HG03457 (cell line): ENCODE results near the gene SERPINA9.

ENCODE experiments used
- ATAC-seq: cut with Tn5 transposase; IDR thresholded peaks from one replicate; pipeline ENCODE4 v1.9.1; 2021; ENCODE audit warnings: moderate number of reproducible peaks; ENCODE audit not compliant: unreplicated experiment

Gene SERPINA9

GRCh38 chr14:94464290-94464689 is 11.7 kb downstream of the SERPINA9 start:
- no peak for ATAC-seq

GRCh38 chr14:94462763-94463572 is 13.0 kb downstream of the SERPINA9 start:
- ATAC-seq: no peak

GRCh38 chr14:94462219-94462551 is 13.8 kb downstream of the SERPINA9 start:
- no peak for ATAC-seq

GRCh38 chr14:94461526-94462218 is 14.3 kb downstream of the SERPINA9 start:
- ATAC-seq: no peak

GRCh38 chr14:94460631-94461416 is 15.2 kb downstream of the SERPINA9 start:
- no peak for ATAC-seq

- ATAC-seq: no peak
Measured at GRCh38 chr14:94458558-94459205, 17.3 kb downstream of the SERPINA9 start.

- no peak for ATAC-seq
Measured at GRCh38 chr14:94458096-94458495, 17.9 kb downstream of the SERPINA9 start.

- no peak for ATAC-seq
Measured at GRCh38 chr14:94455928-94456327, 20.1 kb downstream of the SERPINA9 start.

GRCh38 chr14:94451826-94452225 is 24.2 kb downstream of the SERPINA9 start:
- no peak for ATAC-seq

- ATAC-seq: no peak
Measured at GRCh38 chr14:94451091-94451771, 24.8 kb downstream of the SERPINA9 start.

GRCh38 chr14:94450722-94451090 is 25.3 kb downstream of the SERPINA9 start:
- no peak for ATAC-seq

- no peak for ATAC-seq
Measured at GRCh38 chr14:94449930-94450329, 26.1 kb downstream of the SERPINA9 start.

- ATAC-seq: no peak
Measured at GRCh38 chr14:94448071-94448808, 27.8 kb downstream of the SERPINA9 start.

GRCh38 chr14:94447206-94447605 is 28.8 kb downstream of the SERPINA9 start:
- ATAC-seq: no peak

- ATAC-seq: no peak
Measured at GRCh38 chr14:94446126-94446525, 29.9 kb downstream of the SERPINA9 start.

GRCh38 chr14:94445003-94445402 is 31.0 kb downstream of the SERPINA9 start:
- ATAC-seq: no peak

- ATAC-seq: no peak
Measured at GRCh38 chr14:94441531-94442205, 34.3 kb downstream of the SERPINA9 start.

GRCh38 chr14:94441130-94441529 is 34.9 kb downstream of the SERPINA9 start:
- no peak for ATAC-seq

GRCh38 chr14:94439453-94440057 is 36.4 kb downstream of the SERPINA9 start:
- no peak for ATAC-seq
